IMR-90 (cell line): ENCODE results near the gene PPP1R13B. TPM values are rescaled to one million over a fixed set of nuclear protein-coding genes. Genes with fewer than 3 reads are reported as not detected.
A peak's percentile ranks its signal among the peaks of the same experiment; 100 is the strongest.

Experiments
- ATAC-seq: fragments of 200-7000 bp; cut with Tn5 transposase; 2 replicates; pipeline ENCODE4 v1.9.1; 2020; ENCODE audit warnings: low read depth, mild to moderate bottlenecking, moderate library complexity
- BruUV-seq: library from RNA; stranded (reverse); fragments of 400-500 nt; replicated peaks from 2 replicates; lab custom pipeline; 2021; lab: Mats Ljungman, UMichigan
- CTCF ChIA-PET: fragments of 300-600 bp; formaldehyde crosslinking; extraction: SDS; loops from one replicate; lab custom pipeline; 2021; ENCODE audit warnings: antibody characterized with exemption; lab: Yijun Ruan, JAX
- POLR2A ChIA-PET: fragments of 300-600 bp; sonication (Branson Sonifier 250); formaldehyde crosslinking; loops from one replicate; lab custom pipeline; 2022; ENCODE audit warnings: antibody characterized with exemption; ENCODE audit not compliant: unreplicated experiment; lab: Charles Lee
- DNase-seq: peaks from one replicate; pipeline ENCODE4 v3.0.0; 2013
- H2AFZ ChIP-seq: replicated peaks from 2 replicates; pipeline ENCODE3; 2013; ENCODE audit warnings: low read length, mild to moderate bottlenecking; ENCODE audit not compliant: poor library complexity
- H2AK5ac ChIP-seq: 2 replicates; pipeline ENCODE4 v1.6.1; 2013; ENCODE audit warnings: low read depth, low read length, inconsistent platforms
- H2AK9ac ChIP-seq: replicated peaks from 2 replicates; pipeline ENCODE3; 2013; ENCODE audit warnings: mild to moderate bottlenecking, low read depth, low read length, moderate library complexity; ENCODE audit not compliant: poor library complexity
- H2BK120ac ChIP-seq: 2 replicates; pipeline ENCODE4 v1.6.1; 2013; ENCODE audit warnings: low read depth, low read length, inconsistent platforms
- H2BK15ac ChIP-seq: 3 replicates; pipeline ENCODE4 v1.6.1; 2013; ENCODE audit warnings: low read depth, low read length, inconsistent platforms
- H2BK20ac ChIP-seq: 2 replicates; pipeline ENCODE4 v1.6.1; 2013; ENCODE audit warnings: low read depth, mild to moderate bottlenecking, inconsistent platforms, low read length, moderate library complexity
- H2BK5ac ChIP-seq: 2 replicates; pipeline ENCODE4 v1.6.1; 2013; ENCODE audit warnings: mild to moderate bottlenecking, low read depth, low read length, inconsistent platforms; ENCODE audit not compliant: poor library complexity, severe bottlenecking
- H3K14ac ChIP-seq: replicated peaks from 2 replicates; pipeline ENCODE4 v1.6.1; 2013; ENCODE audit warnings: low read depth, low read length, inconsistent platforms
- H3K18ac ChIP-seq: 2 replicates; pipeline ENCODE4 v1.6.1; 2013; ENCODE audit warnings: low read depth, low read length, control low read depth
- H3K23ac ChIP-seq: 2 replicates; pipeline ENCODE4 v1.6.1; 2013; ENCODE audit warnings: low read depth, low read length, inconsistent platforms
- H3K27ac ChIP-seq: 2 replicates; pipeline ENCODE4 v1.5.1; 2013; ENCODE audit warnings: mild to moderate bottlenecking, control low read depth, low read length; ENCODE audit not compliant: insufficient read depth
- H3K27me3 ChIP-seq: 2 replicates; pipeline ENCODE4 v1.6.1; 2013; ENCODE audit warnings: low read length; ENCODE audit not compliant: control insufficient read depth, insufficient read depth
- H3K36me3 ChIP-seq: 2 replicates; pipeline ENCODE4 v1.6.1; 2013; ENCODE audit warnings: low read length, mixed read lengths; ENCODE audit not compliant: control insufficient read depth, insufficient read depth
- H3K4ac ChIP-seq: 2 replicates; pipeline ENCODE4 v1.6.1; 2013; ENCODE audit warnings: low read depth, low read length, inconsistent platforms
- H3K4me1 ChIP-seq: 2 replicates; pipeline ENCODE4 v1.6.1; 2013; ENCODE audit warnings: low read length, mixed read lengths; ENCODE audit not compliant: control insufficient read depth, insufficient read depth
- H3K4me2 ChIP-seq: 2 replicates; pipeline ENCODE4 v1.6.1; 2013; ENCODE audit warnings: low read depth, mild to moderate bottlenecking, control low read depth, low read length, moderate library complexity
- H3K4me3 ChIP-seq: 2 replicates; pipeline ENCODE4 v1.5.1; 2013; ENCODE audit warnings: low read depth, mild to moderate bottlenecking, control low read depth, low read length, moderate library complexity; ENCODE audit not compliant: insufficient read depth
- H3K56ac ChIP-seq: 2 replicates; pipeline ENCODE4 v1.6.1; 2013; ENCODE audit warnings: low read length, inconsistent platforms; ENCODE audit not compliant: insufficient read depth; ENCODE audit errors: extremely low read depth
- H3K79me1 ChIP-seq, 2 experiments: 2 replicates each; pipeline ENCODE4 v1.6.1; 2013; ENCODE audit warnings: low read length in 2 of 2, inconsistent platforms in 1 of 2, low read depth in 1 of 2
- H3K9ac ChIP-seq: 2 replicates; pipeline ENCODE4 v1.6.1; 2013; ENCODE audit warnings: low read depth, low read length, control low read depth
- H3K9me1 ChIP-seq: 2 replicates; pipeline ENCODE4 v1.6.1; 2013; ENCODE audit warnings: low read length, inconsistent platforms; ENCODE audit not compliant: insufficient read depth
- H3K9me3 ChIP-seq: 2 replicates; pipeline ENCODE4 v1.6.1; 2013; ENCODE audit warnings: low read length; ENCODE audit not compliant: control insufficient read depth, insufficient read depth
- H4K20me1 ChIP-seq: 2 replicates; pipeline ENCODE4 v1.6.1; 2013; ENCODE audit warnings: low read length, inconsistent platforms; ENCODE audit not compliant: insufficient read depth
- H4K5ac ChIP-seq: 2 replicates; pipeline ENCODE4 v1.6.1; 2013; ENCODE audit warnings: mild to moderate bottlenecking, low read depth, low read length, control low read depth
- H4K8ac ChIP-seq, 2 experiments: 2 replicates each; pipeline ENCODE4 v1.6.1; 2013; ENCODE audit warnings: low read depth in 2 of 2, low read length in 2 of 2, control low read depth in 1 of 2, inconsistent platforms in 1 of 2
- H4K91ac ChIP-seq: 2 replicates; pipeline ENCODE4 v1.6.1; 2013; ENCODE audit warnings: low read depth, low read length, inconsistent platforms; ENCODE audit not compliant: insufficient read depth
- CEBPB ChIP-seq: IDR thresholded peaks from 2 replicates; pipeline ENCODE4 v1.6.1; 2012; ENCODE audit warnings: low read depth, low read length, improper control_type of control experiment
- WGBS, 2 experiments: methylation state at CpG; one replicate each; pipeline versions ENCODE4 v1.1.5 to v1.1.7; 2013; ENCODE audit warnings: missing lambda C conversion rate in 2 of 2; ENCODE audit not compliant: insufficient read length in 1 of 2; ENCODE audit errors: extremely low coverage in 2 of 2; 5-methylcytosine and 5-hydroxymethylcytosine counted together
- dilution Hi-C: fragments of 300-500 bp; cut with HindIII; formaldehyde crosslinking; loops from one replicate; pipeline ENCODE4 v1.14.3; 2018; ENCODE audit warnings: low sequenced_read_pairs; ENCODE audit not compliant: unreplicated experiment
- in situ Hi-C: fragments of 300-500 bp; cut with MboI; formaldehyde crosslinking; loops from 3 replicates; pipeline ENCODE4 v1.14.3; 2019; ENCODE audit warnings: low sequenced_read_pairs, inconsistent platforms, mixed read lengths
- intact Hi-C: fragments of 100-400 bp; cut with micrococcal nuclease; formaldehyde crosslinking; loops from 2 replicates; pipeline ENCODE4 v1.10.0; 2022
- polyA plus RNA-seq, 3 experiments: library from polyadenylated mRNA; depleted of rRNA; stranded (reverse); fragments of >200 nt; gene quantifications; 2 replicates each; pipeline ENCODE4 v1.2.3, GENCODE V29; 2012; ENCODE audit warnings: low replicate concordance in 1 of 3
- total RNA-seq: library from RNA; depleted of rRNA; stranded (reverse); fragments of >200 nt; gene quantifications from 2 replicates; pipeline ENCODE4 v1.2.3, GENCODE V29; 2012
- TF ChIP-seq, protein P1 (sequence below): conservative IDR thresholded peaks from 2 replicates; pipeline ENCODE4 v1.5.1; 2012; ENCODE audit warnings: mild to moderate bottlenecking, low read depth, low read length, improper control_type of control experiment

Gene PPP1R13B
- total and polyA plus RNA-seq, 2 of the 4 experiments (the other 2 are of a cell fraction) = 1.6 to 2.8 TPM

DNA sequence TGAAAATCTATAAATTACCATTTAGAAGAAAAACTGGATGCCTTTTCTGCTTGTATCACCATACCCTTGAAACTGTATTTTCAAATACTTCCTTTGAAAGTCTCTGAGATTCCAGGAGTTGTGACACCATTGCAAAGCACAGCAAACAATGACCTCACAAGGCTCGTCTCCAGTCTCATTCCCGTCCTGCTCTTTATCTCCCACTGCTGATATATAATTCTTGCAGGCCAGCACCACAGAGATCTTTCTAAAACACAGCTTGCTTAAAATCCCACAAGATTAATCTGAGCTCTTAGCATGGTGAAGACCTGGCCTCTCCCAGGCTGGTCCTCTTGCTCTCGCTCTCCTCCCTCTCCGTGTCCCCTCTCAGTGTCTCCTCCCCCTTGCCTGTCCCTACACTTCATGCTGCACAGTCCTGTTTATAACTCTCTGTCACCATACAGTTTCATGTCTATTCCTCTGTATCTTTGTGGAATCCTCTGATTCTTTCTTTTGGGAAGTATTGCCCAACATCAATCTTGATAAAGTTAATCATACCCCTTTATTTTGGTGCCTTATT is 80.0 kb downstream of the PPP1R13B start:
- Histone ChIP-seq H3K56ac (no peak overlapping the region), H3K23ac (no peak overlapping the region), H2AFZ (no peak overlapping the region), H2BK120ac (no peak overlapping the region), H2BK15ac (no peak overlapping the region), H3K4me2 (no peak overlapping the region; the same call in 1 of the 2 replicates), H3K14ac (no peak overlapping the region), H3K79me1 (no peaks in the 10 kb centered on the region), H3K4me3 (no peak overlapping the region), H3K4ac (no peak overlapping the region), H3K18ac (no peak overlapping the region), H2AK5ac (no peak overlapping the region), H3K27me3 (no peaks in the 10 kb centered on the region), H3K4me1 (0 out of 2 replicates have a peak, but pooled peaks cover 1% of the 10 kb centered on the region), H2BK20ac (no peak overlapping the region), H4K5ac (no peak overlapping the region), H2BK5ac (no peak overlapping the region), H3K9me3 (no peaks in the 10 kb centered on the region), H3K27ac (no peak overlapping the region), H3K9me1 (peaks cover 2% of the 10 kb centered on the region; the same call in 1 of the 2 replicates), H3K9ac (no peak overlapping the region), H4K8ac (no peak overlapping the region), H4K20me1 (no peaks in the 10 kb centered on the region), H3K36me3 (no peaks in the 10 kb centered on the region), H2AK9ac (no peak overlapping the region), H4K91ac (no peak overlapping the region)
- dilution Hi-C loops = no loop called here
- WGBS, 2 experiments = 27% methylated on average over 3 of the region's 4 CpGs; no CpG with 5 or more reads in 1 of the 2 experiments
- DNase-seq (peak; percentile 37), ATAC-seq (peak; percentile 81)
- POLR2A ChIA-PET = no interaction called here
- CTCF ChIA-PET = no interaction called here
- TF ChIP-seq CEBPB = peak; percentile 41; the same call in 1 of the 2 replicates
- TF ChIP-seq, protein P1, sequence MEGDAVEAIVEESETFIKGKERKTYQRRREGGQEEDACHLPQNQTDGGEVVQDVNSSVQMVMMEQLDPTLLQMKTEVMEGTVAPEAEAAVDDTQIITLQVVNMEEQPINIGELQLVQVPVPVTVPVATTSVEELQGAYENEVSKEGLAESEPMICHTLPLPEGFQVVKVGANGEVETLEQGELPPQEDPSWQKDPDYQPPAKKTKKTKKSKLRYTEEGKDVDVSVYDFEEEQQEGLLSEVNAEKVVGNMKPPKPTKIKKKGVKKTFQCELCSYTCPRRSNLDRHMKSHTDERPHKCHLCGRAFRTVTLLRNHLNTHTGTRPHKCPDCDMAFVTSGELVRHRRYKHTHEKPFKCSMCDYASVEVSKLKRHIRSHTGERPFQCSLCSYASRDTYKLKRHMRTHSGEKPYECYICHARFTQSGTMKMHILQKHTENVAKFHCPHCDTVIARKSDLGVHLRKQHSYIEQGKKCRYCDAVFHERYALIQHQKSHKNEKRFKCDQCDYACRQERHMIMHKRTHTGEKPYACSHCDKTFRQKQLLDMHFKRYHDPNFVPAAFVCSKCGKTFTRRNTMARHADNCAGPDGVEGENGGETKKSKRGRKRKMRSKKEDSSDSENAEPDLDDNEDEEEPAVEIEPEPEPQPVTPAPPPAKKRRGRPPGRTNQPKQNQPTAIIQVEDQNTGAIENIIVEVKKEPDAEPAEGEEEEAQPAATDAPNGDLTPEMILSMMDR = no peak
- BruUV-seq = no TSS peak
- in situ Hi-C loops = no loop called here
- intact Hi-C loops = no loop called here
